Testis (tissue), 3 donors: ENCODE results near the gene PRKG1. TPM values are rescaled to one million over a fixed set of nuclear protein-coding genes. Genes with fewer than 3 reads are reported as not detected.

Experiments used
- DNase-seq: peaks from one replicate; pipeline ENCODE4 v3.0.0-alpha.2; 2019
- H3K27ac ChIP-seq, 2 donors: fragments of 200-600 bp; sonication (generic); one replicate each; pipeline ENCODE4 v1.5.1; 2019
- H3K27me3 ChIP-seq: fragments of 200-600 bp; sonication (generic); one replicate; pipeline ENCODE4 v1.5.1; 2019
- H3K36me3 ChIP-seq: fragments of 200-600 bp; sonication (generic); one replicate; pipeline ENCODE4 v1.5.1; 2017; ENCODE audit warnings: low read depth; ENCODE audit errors: missing control alignments
- H3K4me1 ChIP-seq: fragments of 200-600 bp; sonication (generic); one replicate; pipeline ENCODE4 v1.5.1; 2019
- H3K4me3 ChIP-seq, 2 donors: fragments of 200-600 bp; sonication (generic); one replicate each; pipeline ENCODE4 v1.5.1; 2017 to 2019
- H3K9me3 ChIP-seq: fragments of 200-600 bp; sonication (generic); one replicate; pipeline ENCODE4 v1.5.1; 2017
- CTCF ChIP-seq, 3 experiments: fragments of 450-650 bp in 2 of 3; fragments of 200-600 bp in 1 of 3; sonication (generic) in 1 of 3; IDR thresholded peaks; one replicate each; pipeline ENCODE4 v1.5.1; 2016 to 2019; ENCODE audit warnings: antibody characterized with exemption in 3 of 3, mild to moderate bottlenecking in 2 of 3, moderate library complexity in 1 of 3
- POLR2A ChIP-seq: fragments of 450-650 bp; IDR thresholded peaks from one replicate; pipeline ENCODE4 v1.6.1; 2017; ENCODE audit warnings: antibody characterized with exemption, mild to moderate bottlenecking, moderate library complexity
- WGBS, 2 donors: methylation state at CpG; one replicate each; pipeline ENCODE4 v1.1.5; 2018; 5-methylcytosine and 5-hydroxymethylcytosine counted together
- intact Hi-C: fragments of 100-400 bp; cut with DNase I; formaldehyde crosslinking; loops from one replicate; pipeline ENCODE4 v1.15.1; 2023; ENCODE audit warnings: low total_unique reads
- polyA plus RNA-seq: library from polyadenylated mRNA; stranded (reverse); fragments of 350-450 nt; fragmentation: Illumina TruSeq; extraction: RNeasy Lipid Tissue Mini Kit (QIAGEN cat#74804); gene quantifications from one replicate; pipeline ENCODE4 v1.2.3, GENCODE V29; 2014; ENCODE audit warnings: low read depth, low replicate concordance; ENCODE audit not compliant: insufficient read depth
- total RNA-seq, 2 donors: library from RNA; depleted of rRNA; stranded (reverse); fragments of >200 nt; gene quantifications; one replicate each; pipeline ENCODE4 v1.2.3, GENCODE V29; 2016

The PRKG1 gene
- total and polyA plus RNA-seq, 3 donors from 2014 or later: 6.3 to 15.3 (median 12.5) TPM

DNA sequence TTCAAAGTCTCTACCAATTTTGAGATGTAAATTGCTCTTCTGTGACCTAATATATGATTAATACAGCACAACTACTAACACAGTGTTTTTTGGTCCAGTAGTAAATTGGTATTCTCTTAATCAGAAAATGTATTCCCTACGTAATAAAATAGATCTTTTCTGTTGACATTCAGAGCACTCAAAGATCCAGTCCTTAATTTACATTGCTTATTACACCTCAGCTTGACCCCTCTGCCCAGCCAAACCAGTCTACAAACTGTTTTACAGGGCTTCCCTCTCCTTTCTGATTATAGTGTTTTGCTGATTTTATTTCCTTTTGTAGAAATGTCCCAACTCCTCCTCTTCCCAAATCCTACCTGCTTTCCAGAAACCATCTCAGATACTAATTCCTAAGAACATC lies 293.4 kb downstream of the PRKG1 start:
- H3K4me1 ChIP-seq: no peaks in the 10 kb centered on the region
- WGBS, 2 donors: 64 to 65% methylated on average over 1 of the region's 1 CpG
- no peak for DNase-seq
- H3K36me3 ChIP-seq: no peaks in the 10 kb centered on the region
- intact Hi-C loops: no loop called here
- H3K9me3 ChIP-seq: no peaks in the 10 kb centered on the region
- H3K27ac ChIP-seq: peak overlapping the region in 1 of 2 donors; percentile 41
- H3K27me3 ChIP-seq: no peaks in the 10 kb centered on the region
- H3K4me3 ChIP-seq: peak overlapping the region in 1 of 2 donors; percentile 7
- no peak for TF ChIP-seq POLR2A
- no peak for TF ChIP-seq CTCF (IDR thresholded peaks at IDR 0.05)

DNA sequence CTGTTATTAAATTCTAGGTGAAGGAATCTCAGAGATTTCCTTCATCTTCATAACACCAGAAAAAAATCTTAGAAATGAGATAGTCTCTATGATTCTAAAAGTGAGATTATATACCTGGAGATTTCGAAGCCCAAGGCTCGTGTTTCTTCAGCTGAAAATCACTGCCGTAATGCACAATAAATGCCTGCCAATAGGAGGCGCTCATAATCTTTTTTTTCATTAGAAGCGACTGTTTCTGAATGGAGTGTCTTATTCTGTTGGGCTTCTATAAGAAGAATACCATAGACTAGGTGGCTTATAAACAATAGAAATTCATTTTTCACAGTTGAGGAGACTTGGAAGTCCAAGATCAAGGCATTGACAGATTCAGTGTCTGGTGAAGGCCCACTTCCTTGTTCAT lies 294.7 kb downstream of the PRKG1 start:
- TF ChIP-seq CTCF (IDR thresholded peaks at IDR 0.05): peak in 1 of 3 experiments; percentile 21
- no peak for TF ChIP-seq POLR2A
- Histone ChIP-seq H3K4me3 (no peak overlapping the region), H3K9me3 (no peaks in the 10 kb centered on the region), H3K27ac (no peak overlapping the region), H3K27me3 (no peaks in the 10 kb centered on the region), H3K4me1 (no peaks in the 10 kb centered on the region), H3K36me3 (no peaks in the 10 kb centered on the region)
- 86 to 93% methylated on average over 5 of the region's 5 CpGs for WGBS, 2 donors
- intact Hi-C loops: no loop called here
- DNase-seq: no peak

DNA sequence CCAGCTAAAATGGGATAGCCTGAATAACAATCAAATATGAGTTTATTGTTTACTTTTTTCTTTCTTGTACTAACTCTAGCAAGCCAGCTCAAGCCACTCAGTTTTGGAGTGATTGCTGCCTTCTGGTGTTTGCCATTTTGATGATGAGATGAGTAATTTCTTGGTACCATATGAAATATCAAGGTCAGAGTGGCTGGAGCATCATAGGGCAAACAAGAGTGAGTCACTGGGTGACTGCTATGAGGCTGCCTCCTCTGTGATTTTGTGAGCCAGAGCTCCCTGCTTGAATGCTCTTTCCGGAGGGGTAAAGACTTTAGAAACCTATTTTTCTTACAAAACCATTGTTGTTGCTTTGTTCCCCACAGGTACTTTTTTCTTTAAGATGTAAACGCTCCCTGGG lies 295.6 kb downstream of the PRKG1 start:
- H3K4me3 ChIP-seq: no peak overlapping the region
- WGBS, 2 donors: 80 to 89% methylated on average over 2 of the region's 2 CpGs
- no peaks in the 10 kb centered on the region for H3K27me3 ChIP-seq
- DNase-seq: no peak
- TF ChIP-seq POLR2A (no peak), CTCF (IDR thresholded peaks at IDR 0.05) (no peak)
- intact Hi-C loops: no loop called here
- H3K36me3 ChIP-seq: no peaks in the 10 kb centered on the region
- no peak overlapping the region for H3K27ac ChIP-seq
- no peaks in the 10 kb centered on the region for H3K4me1 ChIP-seq
- no peaks in the 10 kb centered on the region for H3K9me3 ChIP-seq

GRCh38 chr10:51371743-51372142 lies 297.5 kb downstream of the PRKG1 start:
- no peaks in the 10 kb centered on the region for H3K4me1 ChIP-seq
- H3K36me3 ChIP-seq: no peaks in the 10 kb centered on the region
- no peak for TF ChIP-seq POLR2A
- TF ChIP-seq CTCF (IDR thresholded peaks at IDR 0.05): no peak
- H3K27me3 ChIP-seq: no peaks in the 10 kb centered on the region
- no peaks in the 10 kb centered on the region for H3K9me3 ChIP-seq
- intact Hi-C loops: no loop called here
- no peak overlapping the region for H3K27ac ChIP-seq
- WGBS, 2 donors: 58 to 70% methylated on average over 2 of the region's 2 CpGs
- no peak for DNase-seq
- H3K4me3 ChIP-seq: no peak overlapping the region

DNA sequence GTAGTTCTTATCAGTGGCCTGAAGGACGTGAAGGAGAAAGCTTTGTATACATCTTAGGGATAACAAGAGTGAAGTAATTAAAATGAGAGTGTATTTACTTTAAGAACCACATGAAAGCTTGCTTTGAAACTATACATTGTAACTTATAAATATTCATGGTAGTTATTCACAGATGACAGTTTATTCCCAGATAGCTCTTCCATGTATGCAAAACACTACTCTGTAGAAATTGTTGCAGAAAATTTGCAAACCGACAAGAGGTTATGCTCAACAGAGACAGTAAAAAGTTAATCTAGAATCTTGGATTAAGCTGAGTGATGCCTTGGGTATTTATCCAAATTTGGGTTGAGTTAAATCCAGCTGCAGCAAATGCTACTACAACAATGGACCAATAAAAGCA lies 301.5 kb downstream of the PRKG1 start:
- H3K27ac ChIP-seq: no peak overlapping the region
- H3K27me3 ChIP-seq: no peaks in the 10 kb centered on the region
- no peaks in the 10 kb centered on the region for H3K9me3 ChIP-seq
- H3K4me1 ChIP-seq: no peaks in the 10 kb centered on the region
- 79 to 84% methylated on average over 2 of the region's 2 CpGs for WGBS, 2 donors
- intact Hi-C loops: no loop called here
- TF ChIP-seq CTCF (IDR thresholded peaks at IDR 0.05): no peak
- no peak for DNase-seq
- no peak overlapping the region for H3K4me3 ChIP-seq
- H3K36me3 ChIP-seq: no peaks in the 10 kb centered on the region
